GM19035 (cell line): Measurements from ENCODE around the gene MTO1.
A peak's percentile ranks its signal among the peaks of the same experiment; 100 is the strongest.
"Not testable (repeated sequence)": the region's sequence is repeated elsewhere in the genome, so short reads cannot be mapped to it uniquely, and the experiment has no call there.

Experiments
- ATAC-seq: cut with Tn5 transposase; IDR thresholded peaks from one replicate; pipeline ENCODE4 v1.9.1; 2021; ENCODE audit not compliant: unreplicated experiment

MTO1 gene

DNA sequence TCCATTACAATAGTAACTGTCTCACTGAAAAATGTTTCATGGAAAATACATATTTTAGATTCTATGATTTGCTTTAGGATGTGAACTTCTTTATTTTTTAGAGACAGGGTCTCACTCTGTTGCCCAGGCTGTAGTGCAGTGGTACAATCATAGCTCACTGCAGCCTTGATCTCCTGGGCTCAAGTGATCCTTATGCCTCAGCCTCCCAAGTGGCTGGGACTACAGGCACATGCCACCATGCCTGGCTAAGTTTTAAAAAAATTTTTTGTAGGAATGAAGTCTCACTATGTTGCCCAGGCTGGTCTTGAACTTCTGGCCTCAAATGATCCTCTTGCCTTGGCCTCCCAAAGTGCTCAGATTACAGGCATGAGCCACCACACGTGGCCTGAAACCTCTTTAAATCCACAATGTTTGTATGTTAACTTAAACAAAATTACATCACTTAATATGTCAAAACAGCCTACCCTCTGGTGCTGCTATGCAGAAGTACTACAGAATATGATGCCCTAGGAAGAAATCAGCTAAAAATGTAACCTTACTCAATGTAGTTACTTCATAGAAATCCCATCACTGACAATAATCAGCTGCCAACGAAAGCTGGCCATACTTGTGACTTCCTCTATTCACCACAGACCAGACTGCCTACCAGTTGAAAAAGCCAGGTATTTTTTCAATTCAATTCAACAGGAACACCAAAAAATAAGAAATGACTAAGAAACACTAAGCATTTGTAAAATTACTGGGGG is 41.7 kb downstream of the MTO1 start:
- no peak for ATAC-seq

DNA sequence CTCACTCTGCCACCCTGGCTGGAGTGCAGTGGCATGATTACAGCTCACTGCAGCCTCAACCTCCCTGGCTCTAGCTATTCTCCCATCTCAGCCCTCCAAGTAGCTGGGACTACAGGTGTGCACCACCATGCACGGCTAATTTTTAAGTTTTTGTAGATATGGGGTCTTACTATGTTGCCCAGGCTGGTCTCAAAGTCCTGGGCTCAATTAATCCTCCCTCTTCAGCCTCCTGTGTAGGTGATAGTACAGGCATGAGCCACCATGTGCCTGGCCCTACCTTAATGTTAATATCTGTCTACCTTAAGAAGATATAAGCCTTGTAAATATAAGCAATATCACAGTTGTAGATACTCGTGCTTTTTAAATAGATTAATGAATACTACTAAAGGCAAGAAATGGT is 42.6 kb downstream of the MTO1 start:
- ATAC-seq: no peak

- no peak for ATAC-seq
Observed at GRCh38 chr6:73505142-73505541, 43.6 kb downstream of the MTO1 start.

DNA sequence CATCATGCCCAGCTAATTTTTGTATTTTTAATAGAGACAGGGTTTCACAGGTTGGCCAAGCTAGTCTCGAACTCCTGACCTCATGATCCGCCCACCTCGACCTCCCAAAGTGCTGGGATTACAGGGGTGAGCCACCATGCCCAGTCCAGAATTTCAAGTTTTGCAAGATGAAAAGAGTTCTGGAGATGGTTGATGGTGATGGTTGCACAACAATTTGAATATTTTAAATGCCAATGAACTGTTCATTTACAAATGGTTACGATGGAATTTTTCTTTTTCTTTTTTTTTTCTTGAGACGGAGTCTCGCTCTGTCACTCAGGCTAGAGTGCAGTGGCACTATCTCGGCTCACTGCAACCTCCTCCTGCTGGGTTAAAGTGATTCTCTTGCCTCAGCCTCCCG is 44.2 kb downstream of the MTO1 start:
- ATAC-seq: not testable (repeated sequence)

DNA sequence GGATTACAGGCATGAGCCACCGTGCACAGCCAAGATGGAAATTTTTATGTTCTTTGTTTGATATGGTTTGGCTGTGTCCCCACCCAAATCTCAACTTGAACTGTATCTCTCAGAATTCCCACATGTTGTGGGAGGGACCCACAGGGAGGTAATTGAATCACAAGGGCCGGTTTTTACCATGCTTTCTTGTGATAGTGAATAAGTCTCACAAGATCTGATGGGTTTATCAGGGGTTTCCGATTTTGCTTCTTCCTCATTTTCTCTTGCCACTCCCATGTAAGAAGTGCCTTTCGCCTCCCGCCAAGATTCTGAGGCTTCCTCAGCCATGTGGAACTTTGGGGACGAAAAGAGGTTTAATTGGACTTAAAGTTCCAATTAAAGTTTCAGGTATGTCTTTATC is 44.7 kb downstream of the MTO1 start:
- no peak for ATAC-seq

DNA sequence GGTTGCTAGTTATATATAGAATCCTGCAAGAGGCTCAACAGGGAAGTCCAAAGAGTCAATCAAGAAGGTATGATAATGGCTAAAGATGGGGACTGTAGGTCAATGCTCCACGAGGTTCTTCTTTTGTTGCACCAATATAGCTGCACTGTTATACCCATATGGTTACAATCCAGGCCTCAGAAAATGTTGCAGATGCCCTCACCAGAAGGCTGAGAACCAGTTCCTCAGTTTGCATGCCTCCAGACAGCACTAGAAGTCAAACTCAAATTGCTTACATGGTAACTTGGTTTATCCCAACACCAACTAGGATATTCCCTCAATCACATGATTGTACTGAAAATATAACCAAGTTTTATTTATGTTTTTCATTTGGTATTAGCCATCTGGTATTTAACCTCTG is 47.2 kb downstream of the MTO1 start:
- no peak for ATAC-seq

GRCh38 chr6:73509851-73510250 is 48.3 kb downstream of the MTO1 start:
- ATAC-seq: no peak

DNA sequence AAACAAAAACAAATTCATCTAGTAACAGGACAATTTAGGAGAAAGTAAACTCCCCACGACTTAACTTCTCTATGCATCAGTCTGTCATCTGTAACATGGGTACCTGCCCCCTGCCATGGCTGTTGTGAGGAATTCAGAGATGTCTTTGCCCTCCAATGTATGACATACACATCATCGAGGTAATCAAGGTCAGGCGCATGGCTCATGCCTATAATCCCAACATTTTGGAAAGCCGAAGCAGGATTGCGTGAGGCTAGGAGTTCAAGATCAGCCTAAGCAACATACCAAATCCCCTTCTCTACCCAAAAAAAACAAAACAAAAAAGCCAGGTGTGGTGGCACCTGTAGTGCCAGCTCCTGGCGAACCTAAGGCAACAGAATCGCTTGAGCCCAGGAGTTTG is 50.3 kb downstream of the MTO1 start:
- ATAC-seq: no peak

DNA sequence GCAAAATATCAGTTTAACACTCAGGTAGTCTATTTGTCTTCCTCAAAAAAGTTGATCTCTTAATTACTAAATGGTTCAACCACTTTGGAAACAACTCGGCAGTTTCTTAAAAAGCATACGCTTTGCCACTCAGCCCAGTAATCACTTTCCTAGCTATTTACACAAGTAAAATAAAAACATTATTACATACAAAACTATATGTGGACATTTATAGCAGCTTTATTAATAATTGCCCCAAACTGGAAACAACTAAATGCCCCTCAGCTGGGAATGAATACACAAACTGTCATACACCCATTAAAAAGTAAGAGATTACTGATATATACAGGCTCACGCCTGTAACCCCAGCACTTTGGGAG is 51.9 kb downstream of the MTO1 start:
- no peak for ATAC-seq

DNA sequence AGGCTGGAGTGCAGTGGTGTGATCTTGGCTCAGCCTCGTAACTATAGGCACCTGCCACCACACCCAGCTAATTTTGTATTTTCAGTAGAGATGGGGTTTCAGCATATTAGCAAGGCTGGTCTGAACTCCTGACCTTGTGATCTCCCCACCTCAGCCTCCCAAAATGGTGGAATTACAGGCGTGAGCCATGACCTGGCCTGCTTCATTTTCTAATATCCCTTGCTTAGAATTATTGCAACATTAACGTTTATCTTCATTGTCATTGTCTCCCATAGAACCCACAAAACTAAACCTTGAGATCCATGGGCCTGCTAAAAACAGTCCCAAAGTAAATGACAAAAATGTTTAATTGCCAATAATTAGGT is 53.2 kb downstream of the MTO1 start:
- no peak for ATAC-seq

DNA sequence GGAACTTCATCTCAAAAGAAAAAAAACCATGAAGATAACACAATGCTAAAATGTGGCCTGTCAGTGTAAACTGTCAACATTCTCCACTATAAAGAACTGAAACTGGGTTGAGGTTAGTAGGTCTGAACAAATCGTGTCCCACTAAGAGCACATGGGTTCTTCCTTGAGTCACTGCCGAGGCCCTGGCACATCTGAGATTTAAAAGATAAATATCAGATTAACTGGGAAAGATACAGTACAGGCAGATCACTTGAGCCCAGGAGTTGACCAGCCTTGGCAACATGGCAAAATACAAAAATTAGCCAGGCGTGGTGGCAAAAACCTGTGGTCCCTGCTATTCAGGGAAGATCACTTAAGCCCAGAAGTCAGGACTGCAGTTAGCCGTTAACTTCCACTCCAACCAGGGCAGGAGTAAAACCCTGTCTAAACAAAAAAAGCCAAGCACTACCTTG is 53.7 kb downstream of the MTO1 start:
- peak; percentile 49 for ATAC-seq

- ATAC-seq: no peak
Observed at GRCh38 chr6:73516514-73517489, 55.3 kb downstream of the MTO1 start.

DNA sequence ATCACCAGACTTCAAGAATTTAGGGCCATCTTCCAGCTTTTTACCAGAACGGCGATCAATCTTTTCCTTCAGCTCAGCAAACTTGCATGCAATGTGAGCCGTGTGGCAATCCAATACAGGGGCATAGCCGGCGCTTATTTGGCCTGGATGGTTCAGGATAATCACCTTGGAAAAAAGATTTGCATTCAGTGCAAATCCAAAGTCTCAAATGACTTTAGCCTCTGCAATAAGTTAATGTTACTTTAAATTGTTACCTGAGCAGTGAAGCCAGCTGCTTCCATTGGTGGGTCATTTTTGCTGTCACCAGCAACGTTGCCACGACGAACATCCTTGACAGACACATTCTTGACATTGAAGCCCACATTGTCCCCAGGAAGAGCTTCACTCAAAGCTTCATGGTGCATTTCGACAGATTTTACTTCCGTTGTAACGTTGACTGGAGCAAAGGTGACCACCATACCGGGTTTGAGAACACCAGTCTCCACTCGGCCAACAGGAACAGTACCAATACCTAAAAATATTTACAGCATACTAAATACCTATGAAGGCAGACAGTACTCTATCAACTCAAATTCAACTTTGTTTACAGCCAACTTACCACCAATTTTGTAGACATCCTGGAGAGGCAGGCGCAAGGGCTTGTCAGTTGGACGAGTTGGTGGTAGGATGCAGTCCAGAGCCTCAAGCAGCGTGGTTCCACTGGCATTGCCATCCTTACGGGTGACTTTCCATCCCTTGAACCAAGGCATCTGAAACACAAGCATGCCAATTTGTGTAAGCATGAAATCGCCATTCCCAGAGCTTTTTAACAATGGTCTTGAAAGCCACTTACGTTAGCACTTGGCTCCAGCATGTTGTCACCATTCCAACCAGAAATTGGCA is 56.8 kb downstream of the MTO1 start:
- ATAC-seq: not testable (repeated sequence)

GRCh38 chr6:73518982-73519881 is 57.7 kb downstream of the MTO1 start:
- ATAC-seq: not testable (repeated sequence)

DNA sequence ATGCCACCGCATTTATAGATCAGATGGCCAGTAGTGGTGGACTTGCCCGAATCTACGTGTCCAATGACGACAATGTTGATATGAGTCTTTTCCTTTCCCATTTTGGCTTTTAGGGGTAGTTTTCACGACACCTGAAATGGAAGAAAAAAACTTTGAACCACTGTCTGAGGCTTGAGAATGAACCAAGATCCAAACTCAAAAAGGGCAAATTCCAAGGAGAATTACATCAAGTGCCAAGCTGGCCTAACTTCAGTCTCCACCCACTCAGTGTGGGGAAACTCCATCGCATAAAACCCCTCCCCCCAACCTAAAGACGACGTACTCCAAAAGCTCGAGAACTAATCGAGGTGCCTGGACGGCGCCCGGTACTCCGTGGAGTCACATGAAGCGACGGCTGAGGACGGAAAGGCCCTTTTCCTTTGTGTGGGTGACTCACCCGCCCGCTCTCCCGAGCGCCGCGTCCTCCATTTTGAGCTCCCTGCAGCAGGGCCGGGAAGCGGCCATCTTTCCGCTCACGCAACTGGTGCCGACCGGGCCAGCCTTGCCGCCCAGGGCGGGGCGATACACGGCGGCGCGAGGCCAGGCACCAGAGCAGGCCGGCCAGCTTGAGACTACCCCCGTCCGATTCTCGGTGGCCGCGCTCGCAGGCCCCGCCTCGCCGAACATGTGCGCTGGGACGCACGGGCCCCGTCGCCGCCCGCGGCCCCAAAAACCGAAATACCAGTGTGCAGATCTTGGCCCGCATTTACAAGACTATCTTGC is 58.6 kb downstream of the MTO1 start:
- no peak for ATAC-seq

DNA sequence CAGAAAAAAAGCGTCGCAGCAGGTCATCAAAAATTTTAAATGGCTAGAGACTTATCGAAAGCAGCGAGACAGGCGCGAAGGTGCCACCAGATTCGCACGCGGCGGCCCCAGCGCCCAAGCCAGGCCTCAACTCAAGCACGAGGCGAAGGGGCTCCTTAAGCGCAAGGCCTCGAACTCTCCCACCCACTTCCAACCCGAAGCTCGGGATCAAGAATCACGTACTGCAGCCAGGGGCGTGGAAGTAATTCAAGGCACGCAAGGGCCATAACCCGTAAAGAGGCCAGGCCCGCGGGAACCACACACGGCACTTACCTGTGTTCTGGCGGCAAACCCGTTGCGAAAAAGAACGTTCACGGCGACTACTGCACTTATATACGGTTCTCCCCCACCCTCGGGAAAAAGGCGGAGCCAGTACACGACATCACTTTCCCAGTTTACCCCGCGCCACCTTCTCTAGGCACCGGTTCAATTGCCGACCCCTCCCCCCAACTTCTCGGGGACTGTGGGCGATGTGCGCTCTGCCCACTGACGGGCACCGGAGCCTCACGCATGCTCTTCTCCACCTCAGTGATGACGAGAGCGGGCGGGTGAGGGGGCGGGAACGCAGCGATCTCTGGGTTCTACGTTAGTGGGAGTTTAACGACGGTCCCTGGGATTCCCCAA is 59.3 kb downstream of the MTO1 start, which contains the start of gene EEF1A1:
EEF1A1 (minus strand) TSS at position 345 of the 663 bp plus-strand sequence. CDS start 1,006 bp downstream, outside the sequence.
- peak; percentile 56 for ATAC-seq

GRCh38 chr6:73521351-73521985 is 59.9 kb downstream of the MTO1 start:
- peak; percentile 35 for ATAC-seq

GRCh38 chr6:73523434-73524123 is 62.0 kb downstream of the MTO1 start:
- peak; percentile 50 for ATAC-seq
